Mammary epithelial cell (primary cell): ENCODE results near the gene CARD9.

Experiments
- EZH2 ChIP-seq: IDR thresholded peaks from 2 replicates; pipeline ENCODE4 v1.6.1; 2012; ENCODE audit warnings: low read length, inconsistent platforms, borderline replicate concordance
- TF ChIP-seq, protein P1 (sequence below), 2 donors: IDR thresholded peaks in 1 of 2; conservative IDR thresholded peaks in 1 of 2; 2 replicates each; pipeline ENCODE4 v1.5.1; 2011 to 2012; ENCODE audit warnings: inconsistent platforms in 2 of 2, low read length in 2 of 2, mild to moderate bottlenecking in 2 of 2, control low read depth in 1 of 2, low read depth in 1 of 2; ENCODE audit not compliant: insufficient read depth in 1 of 2; ENCODE audit errors: extremely low read depth in 1 of 2

- TF ChIP-seq, protein P1, sequence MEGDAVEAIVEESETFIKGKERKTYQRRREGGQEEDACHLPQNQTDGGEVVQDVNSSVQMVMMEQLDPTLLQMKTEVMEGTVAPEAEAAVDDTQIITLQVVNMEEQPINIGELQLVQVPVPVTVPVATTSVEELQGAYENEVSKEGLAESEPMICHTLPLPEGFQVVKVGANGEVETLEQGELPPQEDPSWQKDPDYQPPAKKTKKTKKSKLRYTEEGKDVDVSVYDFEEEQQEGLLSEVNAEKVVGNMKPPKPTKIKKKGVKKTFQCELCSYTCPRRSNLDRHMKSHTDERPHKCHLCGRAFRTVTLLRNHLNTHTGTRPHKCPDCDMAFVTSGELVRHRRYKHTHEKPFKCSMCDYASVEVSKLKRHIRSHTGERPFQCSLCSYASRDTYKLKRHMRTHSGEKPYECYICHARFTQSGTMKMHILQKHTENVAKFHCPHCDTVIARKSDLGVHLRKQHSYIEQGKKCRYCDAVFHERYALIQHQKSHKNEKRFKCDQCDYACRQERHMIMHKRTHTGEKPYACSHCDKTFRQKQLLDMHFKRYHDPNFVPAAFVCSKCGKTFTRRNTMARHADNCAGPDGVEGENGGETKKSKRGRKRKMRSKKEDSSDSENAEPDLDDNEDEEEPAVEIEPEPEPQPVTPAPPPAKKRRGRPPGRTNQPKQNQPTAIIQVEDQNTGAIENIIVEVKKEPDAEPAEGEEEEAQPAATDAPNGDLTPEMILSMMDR (conservative IDR thresholded peaks at IDR 0.05 in 1 of 2, IDR thresholded peaks at IDR 0.05 in 1 of 2; ENCODE audit: extremely low read depth in 1 of 2, insufficient read depth in 1 of 2, low read depth in 1 of 2, low read length in 2 of 2), result no peak
- TF ChIP-seq EZH2, result no peak
Observed at GRCh38 chr9:136378170-136379002, 4.9 kb upstream of the CARD9 start.
